Retinal pigment epithelial cell (primary cell): ENCODE data around the gene RIIAD1.

Experiments used
- DNase-seq: peaks from one replicate; pipeline ENCODE4 v3.0.0-alpha.2; 2010; ENCODE audit warnings: low read depth
- H3K4me3 ChIP-seq: 2 replicates; pipeline ENCODE4 v1.5.1; 2011; ENCODE audit warnings: mild to moderate bottlenecking, low read length, control low read depth, moderate library complexity
- TF ChIP-seq, protein P1 (sequence below): conservative IDR thresholded peaks from 2 replicates; pipeline ENCODE4 v1.5.1; 2011; ENCODE audit warnings: low read depth, low read length, control low read depth, inconsistent platforms

The RIIAD1 gene

GRCh38 chr1:151710187-151710840 lies 11.0 kb upstream of the RIIAD1 start:
- TF ChIP-seq, protein P1, sequence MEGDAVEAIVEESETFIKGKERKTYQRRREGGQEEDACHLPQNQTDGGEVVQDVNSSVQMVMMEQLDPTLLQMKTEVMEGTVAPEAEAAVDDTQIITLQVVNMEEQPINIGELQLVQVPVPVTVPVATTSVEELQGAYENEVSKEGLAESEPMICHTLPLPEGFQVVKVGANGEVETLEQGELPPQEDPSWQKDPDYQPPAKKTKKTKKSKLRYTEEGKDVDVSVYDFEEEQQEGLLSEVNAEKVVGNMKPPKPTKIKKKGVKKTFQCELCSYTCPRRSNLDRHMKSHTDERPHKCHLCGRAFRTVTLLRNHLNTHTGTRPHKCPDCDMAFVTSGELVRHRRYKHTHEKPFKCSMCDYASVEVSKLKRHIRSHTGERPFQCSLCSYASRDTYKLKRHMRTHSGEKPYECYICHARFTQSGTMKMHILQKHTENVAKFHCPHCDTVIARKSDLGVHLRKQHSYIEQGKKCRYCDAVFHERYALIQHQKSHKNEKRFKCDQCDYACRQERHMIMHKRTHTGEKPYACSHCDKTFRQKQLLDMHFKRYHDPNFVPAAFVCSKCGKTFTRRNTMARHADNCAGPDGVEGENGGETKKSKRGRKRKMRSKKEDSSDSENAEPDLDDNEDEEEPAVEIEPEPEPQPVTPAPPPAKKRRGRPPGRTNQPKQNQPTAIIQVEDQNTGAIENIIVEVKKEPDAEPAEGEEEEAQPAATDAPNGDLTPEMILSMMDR = no peak
- DNase-seq = no peak
- H3K4me3 ChIP-seq = no peak overlapping the region

- DNase-seq = no peak
- TF ChIP-seq, protein P1 = no peak
- no peak overlapping the region for H3K4me3 ChIP-seq
Measured at GRCh38 chr1:151711044-151711800, 10.1 kb upstream of the RIIAD1 start.

- no peak for DNase-seq
- TF ChIP-seq, protein P1 = no peak
- H3K4me3 ChIP-seq = no peak overlapping the region
Measured at GRCh38 chr1:151711951-151712350, 9.4 kb upstream of the RIIAD1 start.

- no peak for DNase-seq
- TF ChIP-seq, protein P1 = no peak
- H3K4me3 ChIP-seq = no peak overlapping the region
Measured at GRCh38 chr1:151713044-151713443, 8.3 kb upstream of the RIIAD1 start.

GRCh38 chr1:151713874-151714273 lies 7.4 kb upstream of the RIIAD1 start:
- DNase-seq = no peak
- TF ChIP-seq, protein P1 = no peak
- H3K4me3 ChIP-seq = no peak overlapping the region

DNA sequence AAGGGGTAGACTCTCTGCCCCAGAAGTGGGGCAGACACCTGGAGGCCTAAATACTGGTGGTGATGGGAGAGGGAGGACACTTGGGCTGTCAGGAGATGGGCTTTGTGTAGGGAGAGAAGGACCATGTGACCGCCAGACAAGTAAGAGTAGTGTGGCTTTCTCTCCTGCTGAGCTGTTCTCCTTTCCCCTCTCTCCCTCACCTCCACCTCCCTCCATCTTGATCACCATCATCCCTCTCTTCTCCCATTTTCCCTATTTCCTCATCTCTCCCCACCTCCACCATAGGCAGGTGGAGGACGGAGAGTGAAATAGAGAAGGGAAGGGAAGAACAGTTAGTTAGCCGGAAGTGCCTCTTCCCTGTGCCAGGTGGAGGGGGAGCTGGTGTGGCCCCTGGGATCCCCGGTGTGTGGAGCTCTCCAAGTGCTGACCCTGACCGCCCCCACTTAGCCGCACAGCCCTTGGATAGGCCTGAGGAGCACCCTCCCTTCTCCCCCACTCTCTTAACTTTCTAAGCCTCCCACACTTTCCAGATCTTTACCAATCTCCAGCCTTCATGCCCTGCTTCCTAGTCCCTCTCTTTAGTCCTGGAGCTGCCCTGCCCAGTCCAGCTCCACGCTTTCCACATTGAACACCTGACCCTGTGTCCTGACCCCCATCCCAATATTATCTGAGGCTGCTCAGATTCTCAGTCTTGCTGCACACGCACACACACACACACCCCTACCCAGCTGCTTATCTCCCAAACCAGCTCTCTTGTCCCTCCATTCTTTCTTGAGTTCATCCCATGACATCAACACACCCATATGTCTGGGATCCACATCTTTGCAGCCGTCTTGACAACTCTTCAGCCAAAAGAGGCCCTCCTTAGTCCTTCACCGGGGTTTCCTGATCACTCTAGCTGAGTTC lies 6.2 kb upstream of the RIIAD1 start:
- no peak for DNase-seq
- TF ChIP-seq, protein P1 = no peak
- no peak overlapping the region for H3K4me3 ChIP-seq
